Activated B cell treated with CpG ODN at 0.5 μM for 24 hours (primary cell): ENCODE measurements around the gene PDLIM3. TPM values are rescaled to one million over a fixed set of nuclear protein-coding genes. Genes with fewer than 3 reads are reported as not detected.

Experiments
- ATAC-seq: fragments of 200-7000 bp; cut with Tn5 transposase; one replicate; pipeline ENCODE4 v1.10.0; 2021; ENCODE audit warnings: low read depth, mild to moderate bottlenecking, moderate library complexity
- CTCF ChIA-PET: fragments of 350-600 bp; sonication (Branson Sonifier 250); formaldehyde crosslinking; loops from one replicate; lab custom pipeline; 2021; ENCODE audit warnings: antibody characterized with exemption; lab: Charles Lee
- POLR2A ChIA-PET: fragments of 350-600 bp; sonication (Branson Sonifier 250); formaldehyde crosslinking; loops from one replicate; lab custom pipeline; 2021; ENCODE audit warnings: antibody characterized with exemption; lab: Charles Lee
- DNase-seq: peaks from one replicate; pipeline ENCODE4 v3.0.0; 2022
- H3K27ac Mint-ChIP-seq: one replicate; pipeline ENCODE4 v1.8.0; 2020; ENCODE audit warnings: mixed read lengths
- H3K27me3 Mint-ChIP-seq: one replicate; pipeline ENCODE4 v1.8.0; 2021; ENCODE audit warnings: mixed read lengths
- H3K36me3 Mint-ChIP-seq: one replicate; pipeline ENCODE4 v1.8.0; 2021; ENCODE audit warnings: low read depth, mixed read lengths
- H3K4me1 Mint-ChIP-seq: one replicate; pipeline ENCODE4 v1.8.0; 2021; ENCODE audit warnings: mixed read lengths
- H3K4me3 Mint-ChIP-seq: one replicate; pipeline ENCODE4 v1.8.0; 2020; ENCODE audit warnings: mild to moderate bottlenecking, mixed read lengths
- H3K9me3 Mint-ChIP-seq: one replicate; pipeline ENCODE4 v1.8.0; 2020; ENCODE audit warnings: mixed read lengths
- intact Hi-C: fragments of 100-400 bp; cut with micrococcal nuclease; formaldehyde crosslinking; loops from one replicate; pipeline ENCODE4 v1.15.1; 2024
- total RNA-seq: library from RNA; stranded (reverse); gene quantifications from 2 replicates; pipeline ENCODE4 v1.2.3, GENCODE V29; 2022
- TF ChIP-seq, protein P1 (sequence below): fragments of 200-600 bp; IDR thresholded peaks from one replicate; pipeline ENCODE4 v1.8.0; 2022; ENCODE audit warnings: antibody characterized with exemption, mild to moderate bottlenecking

The PDLIM3 gene
- total RNA-seq, 1 donor from 2014 or later, result 0.20 TPM

DNA sequence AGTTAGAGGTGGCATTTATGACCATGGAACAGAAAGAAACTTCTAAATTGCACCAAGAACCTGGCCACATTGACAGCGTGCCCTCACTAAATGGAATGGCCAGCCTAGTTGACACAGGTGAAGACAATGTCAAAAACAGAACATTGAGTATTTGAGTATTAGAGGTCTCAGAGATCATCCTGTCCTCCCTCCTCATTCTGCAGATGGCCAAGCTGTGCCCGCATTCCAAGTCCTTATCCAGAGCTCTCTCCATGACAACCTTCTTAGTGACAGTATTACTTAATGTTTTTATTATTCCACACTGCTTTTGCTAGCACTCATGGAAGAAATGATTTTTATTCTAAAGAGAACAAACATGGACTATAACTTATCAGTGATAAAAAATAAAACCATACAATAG lies 53.9 kb downstream of the PDLIM3 start:
- no peak for ATAC-seq
- H3K36me3 Mint-ChIP-seq, result no peaks in the 10 kb centered on the region
- no peak overlapping the region for H3K27ac Mint-ChIP-seq
- H3K27me3 Mint-ChIP-seq, result peaks cover 29% of the 10 kb centered on the region
- peaks cover 12% of the 10 kb centered on the region for H3K4me1 Mint-ChIP-seq
- H3K9me3 Mint-ChIP-seq, result peaks cover 2% of the 10 kb centered on the region
- ChIA-PET CTCF (no interaction called here), POLR2A (no interaction called here)
- no peak overlapping the region for H3K4me3 Mint-ChIP-seq
- TF ChIP-seq, protein P1, sequence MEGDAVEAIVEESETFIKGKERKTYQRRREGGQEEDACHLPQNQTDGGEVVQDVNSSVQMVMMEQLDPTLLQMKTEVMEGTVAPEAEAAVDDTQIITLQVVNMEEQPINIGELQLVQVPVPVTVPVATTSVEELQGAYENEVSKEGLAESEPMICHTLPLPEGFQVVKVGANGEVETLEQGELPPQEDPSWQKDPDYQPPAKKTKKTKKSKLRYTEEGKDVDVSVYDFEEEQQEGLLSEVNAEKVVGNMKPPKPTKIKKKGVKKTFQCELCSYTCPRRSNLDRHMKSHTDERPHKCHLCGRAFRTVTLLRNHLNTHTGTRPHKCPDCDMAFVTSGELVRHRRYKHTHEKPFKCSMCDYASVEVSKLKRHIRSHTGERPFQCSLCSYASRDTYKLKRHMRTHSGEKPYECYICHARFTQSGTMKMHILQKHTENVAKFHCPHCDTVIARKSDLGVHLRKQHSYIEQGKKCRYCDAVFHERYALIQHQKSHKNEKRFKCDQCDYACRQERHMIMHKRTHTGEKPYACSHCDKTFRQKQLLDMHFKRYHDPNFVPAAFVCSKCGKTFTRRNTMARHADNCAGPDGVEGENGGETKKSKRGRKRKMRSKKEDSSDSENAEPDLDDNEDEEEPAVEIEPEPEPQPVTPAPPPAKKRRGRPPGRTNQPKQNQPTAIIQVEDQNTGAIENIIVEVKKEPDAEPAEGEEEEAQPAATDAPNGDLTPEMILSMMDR, result no peak
- intact Hi-C loops, result no loop called here
- DNase-seq, result no peak

DNA sequence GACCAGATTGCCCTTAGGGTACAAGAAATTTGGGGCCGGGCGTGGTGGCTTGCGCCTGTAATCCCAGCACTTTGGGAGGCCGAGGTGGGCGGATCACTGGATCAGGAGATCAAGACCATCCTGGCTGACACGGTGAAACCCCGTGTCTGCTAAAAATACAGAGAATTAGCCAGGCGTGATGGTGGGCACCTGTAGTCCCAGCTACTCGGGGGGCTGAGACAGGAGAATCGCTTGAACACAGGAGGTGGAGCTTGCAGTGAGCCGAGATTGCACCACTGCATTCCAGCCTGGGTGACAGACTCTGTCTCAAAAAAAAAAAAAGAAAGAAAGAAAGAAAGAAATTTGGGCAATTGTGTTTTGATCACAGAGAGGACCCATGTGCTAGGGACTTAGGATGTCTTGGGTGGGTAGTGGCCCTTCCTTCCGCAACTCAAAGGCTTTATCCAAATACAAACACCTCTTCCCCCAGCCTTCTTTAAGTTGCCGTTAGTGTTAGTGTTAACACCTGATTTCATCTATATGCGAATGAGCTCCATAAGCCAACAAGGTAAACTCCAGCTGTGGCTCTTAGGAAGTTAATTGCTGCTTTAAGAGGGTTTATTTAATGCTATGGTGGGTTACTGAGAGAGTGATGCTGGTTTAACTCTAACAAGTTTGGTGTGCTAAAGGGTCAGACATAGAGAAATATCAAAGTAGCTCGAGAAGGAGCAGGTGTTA lies 55.1 kb downstream of the PDLIM3 start:
- Mint-ChIP-seq H3K4me3 (no peak overlapping the region), H3K9me3 (peaks cover 2% of the 10 kb centered on the region), H3K27me3 (peaks cover 26% of the 10 kb centered on the region), H3K27ac (no peak overlapping the region), H3K36me3 (no peaks in the 10 kb centered on the region), H3K4me1 (peaks cover 12% of the 10 kb centered on the region)
- TF ChIP-seq, protein P1, result no peak
- no peak for DNase-seq
- ChIA-PET POLR2A (interaction anchor here (0.6 kb wide), 1 partner anchor 8 kb away, joined by 3 read pairs; no protein-coding TSS in a partner anchor), CTCF (interaction anchor here (0.8 kb wide), 1 partner anchor 118 kb away, joined by 5 read pairs; no protein-coding TSS in a partner anchor)
- ATAC-seq, result no peak
- intact Hi-C loops, result no loop called here

DNA sequence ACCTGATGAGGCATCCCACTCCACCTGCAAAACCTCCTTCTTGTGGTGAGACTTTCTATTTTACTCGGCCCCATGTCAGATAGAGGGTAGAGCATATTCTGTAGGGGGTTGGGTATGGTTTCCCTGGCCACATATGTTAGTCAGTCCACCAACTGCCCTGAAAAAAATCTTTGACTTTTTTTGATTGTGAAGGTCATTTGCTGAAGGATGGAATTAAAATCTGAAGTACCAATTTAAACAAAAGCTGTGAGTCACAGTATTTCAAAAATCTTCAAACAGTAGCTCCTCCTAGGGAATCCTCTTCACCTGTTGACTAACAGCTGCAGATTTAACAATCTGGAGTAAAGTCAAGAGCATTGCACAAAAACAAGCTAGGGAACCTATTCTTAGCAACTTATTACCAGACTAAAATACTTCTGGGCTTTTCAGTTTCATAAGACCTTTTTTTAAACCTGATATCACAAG lies 55.8 kb downstream of the PDLIM3 start:
- intact Hi-C loops, result no loop called here
- DNase-seq (no peak), ATAC-seq (no peak)
- ChIA-PET POLR2A (no interaction called here), CTCF (interaction anchor here (0.8 kb wide), 1 partner anchor 119 kb away, joined by 5 read pairs; no protein-coding TSS in a partner anchor)
- H3K9me3 Mint-ChIP-seq, result peaks cover 2% of the 10 kb centered on the region
- H3K27me3 Mint-ChIP-seq, result peaks cover 26% of the 10 kb centered on the region
- TF ChIP-seq, protein P1, result no peak
- no peaks in the 10 kb centered on the region for H3K36me3 Mint-ChIP-seq
- no peak overlapping the region for H3K27ac Mint-ChIP-seq
- H3K4me1 Mint-ChIP-seq, result peaks cover 12% of the 10 kb centered on the region
- no peak overlapping the region for H3K4me3 Mint-ChIP-seq

DNA sequence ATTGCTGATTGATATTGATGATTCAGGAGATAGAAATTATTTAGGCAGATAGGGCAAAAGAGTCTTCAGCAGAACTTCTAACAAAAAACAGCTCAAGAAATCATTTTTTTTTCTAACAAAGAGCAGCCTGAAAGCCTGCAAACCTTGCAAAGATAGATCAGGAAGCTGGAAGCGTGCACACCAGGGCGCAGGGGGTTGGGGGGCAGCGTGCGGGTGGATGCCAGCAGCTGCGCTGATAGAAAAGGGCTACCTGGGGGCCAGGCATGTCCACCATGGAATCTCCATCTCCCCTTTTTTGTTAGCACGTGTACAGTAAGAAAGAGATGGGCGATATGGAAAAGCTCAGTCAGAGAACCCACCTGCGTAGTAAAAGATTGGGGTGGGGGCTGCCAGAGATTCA lies 62.1 kb downstream of the PDLIM3 start:
- ChIA-PET POLR2A (interaction anchor here (1.9 to 2.3 kb wide), 2 partner anchors 48 to 114 kb away, joined by 6 to 12 read pairs; partner anchors contain the start of gene UFSP2), CTCF (interaction anchor here (1.2 to 3.3 kb wide), 3 partner anchors 113 to 127 kb away, joined by 3 to 21 read pairs (median 4); no protein-coding TSS in a partner anchor)
- TF ChIP-seq, protein P1, result no peak
- H3K27me3 Mint-ChIP-seq, result peaks cover 13% of the 10 kb centered on the region
- no peak overlapping the region for H3K4me3 Mint-ChIP-seq
- H3K36me3 Mint-ChIP-seq, result peaks cover 2% of the 10 kb centered on the region
- ATAC-seq, result no peak
- H3K9me3 Mint-ChIP-seq, result no peaks in the 10 kb centered on the region
- H3K4me1 Mint-ChIP-seq, result peaks cover 18% of the 10 kb centered on the region
- DNase-seq, result no peak
- H3K27ac Mint-ChIP-seq, result no peak overlapping the region
- intact Hi-C loops, result loop anchor here (5.0 kb wide), 2 partner anchors 564 to 646 kb away; partner anchors contain the start of gene ACSL1

DNA sequence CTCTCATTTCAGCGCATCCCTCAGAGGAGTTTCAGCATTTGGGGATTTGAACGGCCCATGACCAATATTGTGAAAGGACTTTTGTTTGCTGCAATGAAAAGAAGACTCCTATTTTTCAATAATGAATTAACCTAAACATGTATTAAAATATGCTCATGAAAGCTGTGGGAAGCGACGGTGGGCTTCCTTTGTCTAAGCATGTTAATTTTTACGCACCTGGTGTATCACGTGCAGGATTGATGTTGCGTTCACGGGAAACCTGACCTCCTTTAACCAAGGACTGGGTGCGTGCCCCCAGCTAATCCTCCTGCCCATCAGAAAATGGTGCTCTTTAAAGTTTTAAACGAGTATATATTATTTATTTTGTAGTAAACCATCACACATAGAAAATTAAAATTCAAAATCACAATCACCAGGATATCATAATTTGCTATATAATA lies 63.2 kb downstream of the PDLIM3 start:
- Mint-ChIP-seq H3K36me3 (peaks cover 2% of the 10 kb centered on the region), H3K27ac (peak overlapping the region; percentile 80), H3K4me1 (peaks cover 18% of the 10 kb centered on the region), H3K4me3 (peak overlapping the region; percentile 88), H3K27me3 (peaks cover 6% of the 10 kb centered on the region), H3K9me3 (no peaks in the 10 kb centered on the region)
- ChIA-PET POLR2A (interaction anchor here (0.6 to 2.3 kb wide), 5 partner anchors 9 to 127 kb away, joined by 3 to 12 read pairs (median 5); partner anchors contain the start of gene UFSP2), CTCF (interaction anchor here (0.6 to 3.3 kb wide), 3 partner anchors 13 to 126 kb away, joined by 3 to 21 read pairs (median 3); no protein-coding TSS in a partner anchor)
- DNase-seq, result no peak
- TF ChIP-seq, protein P1, result no peak
- intact Hi-C loops, result loop anchor here (5.0 kb wide), 2 partner anchors 565 to 645 kb away; partner anchors contain the start of gene ACSL1
- ATAC-seq, result no peak
